ENCODE measurements around the gene FHIT. TPM values are rescaled to one million over a fixed set of nuclear protein-coding genes. Genes with fewer than 3 reads are reported as not detected.

Gene FHIT
- total and polyA plus RNA-seq, 7 donors: 0.98 to 10.4 (median 4.0) TPM

DNA sequence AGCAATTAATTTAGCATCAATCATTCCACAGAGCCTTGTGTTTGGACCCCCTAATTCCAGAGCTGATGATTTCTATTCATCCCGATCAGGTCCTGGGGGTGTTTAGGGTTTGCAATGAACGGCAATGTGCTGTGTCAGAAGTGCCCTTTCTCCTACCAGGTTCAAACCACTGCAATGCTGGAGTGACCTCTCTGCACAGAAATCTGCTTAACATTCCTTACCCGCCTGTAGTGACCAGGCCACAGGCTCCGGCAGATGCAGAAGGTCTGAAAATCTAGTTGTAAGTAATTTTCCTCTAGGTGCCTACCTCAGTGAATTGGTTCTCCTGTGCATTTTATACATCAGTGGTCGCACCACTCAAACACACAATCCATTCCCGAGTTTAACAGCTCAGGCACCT, 1476.1 kb downstream of the FHIT start:
- Histone ChIP-seq H3K4me3 (no peak overlapping the region), H3K27ac (no peak overlapping the region), H3K27me3 (ENCODE audit: insufficient read depth in 3 of 3, low read length in 2 of 3) (no peaks in the 10 kb centered on the region), H3K36me3 (ENCODE audit: insufficient read depth in 1 of 2, low read depth in 1 of 2) (no peaks in the 10 kb centered on the region), H3K4me1 (no peaks in the 10 kb centered on the region), H3K9me3 (no peaks in the 10 kb centered on the region)
- intact Hi-C loops (cut with DNase I): loop anchor here in 1 of 2 donors (1.0 kb wide), 1 partner anchor 18 kb away; no protein-coding TSS in a partner anchor
- ATAC-seq: no peak
- TF ChIP-seq, protein P1, sequence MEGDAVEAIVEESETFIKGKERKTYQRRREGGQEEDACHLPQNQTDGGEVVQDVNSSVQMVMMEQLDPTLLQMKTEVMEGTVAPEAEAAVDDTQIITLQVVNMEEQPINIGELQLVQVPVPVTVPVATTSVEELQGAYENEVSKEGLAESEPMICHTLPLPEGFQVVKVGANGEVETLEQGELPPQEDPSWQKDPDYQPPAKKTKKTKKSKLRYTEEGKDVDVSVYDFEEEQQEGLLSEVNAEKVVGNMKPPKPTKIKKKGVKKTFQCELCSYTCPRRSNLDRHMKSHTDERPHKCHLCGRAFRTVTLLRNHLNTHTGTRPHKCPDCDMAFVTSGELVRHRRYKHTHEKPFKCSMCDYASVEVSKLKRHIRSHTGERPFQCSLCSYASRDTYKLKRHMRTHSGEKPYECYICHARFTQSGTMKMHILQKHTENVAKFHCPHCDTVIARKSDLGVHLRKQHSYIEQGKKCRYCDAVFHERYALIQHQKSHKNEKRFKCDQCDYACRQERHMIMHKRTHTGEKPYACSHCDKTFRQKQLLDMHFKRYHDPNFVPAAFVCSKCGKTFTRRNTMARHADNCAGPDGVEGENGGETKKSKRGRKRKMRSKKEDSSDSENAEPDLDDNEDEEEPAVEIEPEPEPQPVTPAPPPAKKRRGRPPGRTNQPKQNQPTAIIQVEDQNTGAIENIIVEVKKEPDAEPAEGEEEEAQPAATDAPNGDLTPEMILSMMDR (IDR thresholded peaks at IDR 0.05): no peak
- no peak for DNase-seq
- WGBS, 3 donors: 89 to 96% (median 91%) methylated on average over 6 of the region's 6 CpGs

DNA sequence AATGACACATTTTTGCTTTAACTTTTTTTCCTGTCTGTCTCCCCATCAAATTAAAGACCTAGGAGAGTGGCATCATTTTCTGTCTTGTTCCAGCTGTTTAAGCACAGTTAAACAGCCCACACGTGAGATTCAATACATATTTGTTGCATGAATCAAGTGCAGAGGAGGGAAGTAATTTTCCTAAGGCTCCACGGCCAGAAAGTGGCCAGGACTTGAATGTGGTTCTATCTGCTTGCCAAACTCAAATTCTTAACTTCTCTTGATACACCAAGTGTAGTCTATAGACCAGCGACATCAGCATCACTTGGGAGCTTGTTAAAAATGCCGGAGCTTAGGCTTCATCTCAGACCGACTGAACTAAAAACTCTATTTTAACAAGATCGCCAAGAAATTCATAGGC, 1476.6 kb downstream of the FHIT start:
- WGBS, 3 donors: 48 to 51% (median 50%) methylated on average over 6 of the region's 6 CpGs
- H3K27ac ChIP-seq: no peak overlapping the region
- no peaks in the 10 kb centered on the region for H3K27me3 ChIP-seq (ENCODE audit: insufficient read depth in 3 of 3, low read length in 2 of 3)
- intact Hi-C loops (cut with DNase I): loop anchor here in 1 of 2 donors (1.0 kb wide), 1 partner anchor 17 kb away; no protein-coding TSS in a partner anchor
- DNase-seq: no peak
- H3K9me3 ChIP-seq: no peaks in the 10 kb centered on the region
- no peaks in the 10 kb centered on the region for H3K4me1 ChIP-seq
- TF ChIP-seq, protein P1 (IDR thresholded peaks at IDR 0.05): no peak
- H3K36me3 ChIP-seq (ENCODE audit: insufficient read depth in 1 of 2, low read depth in 1 of 2): no peaks in the 10 kb centered on the region
- H3K4me3 ChIP-seq: no peak overlapping the region
- no peak for ATAC-seq

DNA sequence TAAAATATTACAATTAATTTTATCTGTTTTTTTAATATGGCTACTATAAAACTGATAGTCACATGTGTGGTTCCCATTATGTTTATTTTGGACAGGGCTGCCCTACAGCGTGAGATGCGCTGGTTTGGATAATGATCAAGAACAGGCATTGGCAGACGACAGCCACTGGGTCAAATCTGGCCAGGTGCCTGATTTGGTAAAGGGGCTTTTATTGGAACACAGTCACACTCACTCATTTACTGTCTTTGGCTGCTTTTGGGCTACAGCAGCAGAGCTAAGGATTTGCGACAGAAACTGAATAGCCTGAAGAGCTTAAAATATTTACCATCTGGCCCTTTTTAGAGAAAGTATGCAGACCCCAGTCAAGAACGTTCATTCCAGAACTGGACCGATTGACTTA, 1477.3 kb downstream of the FHIT start:
- H3K36me3 ChIP-seq (ENCODE audit: insufficient read depth in 1 of 2, low read depth in 1 of 2): no peaks in the 10 kb centered on the region
- H3K27ac ChIP-seq: no peak overlapping the region
- ATAC-seq (no peak), DNase-seq (no peak)
- TF ChIP-seq, protein P1 (IDR thresholded peaks at IDR 0.05): no peak
- no peaks in the 10 kb centered on the region for H3K4me1 ChIP-seq
- 31 to 43% (median 36%) methylated on average over 6 of the region's 6 CpGs for WGBS, 3 donors
- no peaks in the 10 kb centered on the region for H3K9me3 ChIP-seq
- no peaks in the 10 kb centered on the region for H3K27me3 ChIP-seq (ENCODE audit: insufficient read depth in 3 of 3, low read length in 2 of 3)
- no peak overlapping the region for H3K4me3 ChIP-seq
- intact Hi-C loops (cut with DNase I): no loop called here

DNA sequence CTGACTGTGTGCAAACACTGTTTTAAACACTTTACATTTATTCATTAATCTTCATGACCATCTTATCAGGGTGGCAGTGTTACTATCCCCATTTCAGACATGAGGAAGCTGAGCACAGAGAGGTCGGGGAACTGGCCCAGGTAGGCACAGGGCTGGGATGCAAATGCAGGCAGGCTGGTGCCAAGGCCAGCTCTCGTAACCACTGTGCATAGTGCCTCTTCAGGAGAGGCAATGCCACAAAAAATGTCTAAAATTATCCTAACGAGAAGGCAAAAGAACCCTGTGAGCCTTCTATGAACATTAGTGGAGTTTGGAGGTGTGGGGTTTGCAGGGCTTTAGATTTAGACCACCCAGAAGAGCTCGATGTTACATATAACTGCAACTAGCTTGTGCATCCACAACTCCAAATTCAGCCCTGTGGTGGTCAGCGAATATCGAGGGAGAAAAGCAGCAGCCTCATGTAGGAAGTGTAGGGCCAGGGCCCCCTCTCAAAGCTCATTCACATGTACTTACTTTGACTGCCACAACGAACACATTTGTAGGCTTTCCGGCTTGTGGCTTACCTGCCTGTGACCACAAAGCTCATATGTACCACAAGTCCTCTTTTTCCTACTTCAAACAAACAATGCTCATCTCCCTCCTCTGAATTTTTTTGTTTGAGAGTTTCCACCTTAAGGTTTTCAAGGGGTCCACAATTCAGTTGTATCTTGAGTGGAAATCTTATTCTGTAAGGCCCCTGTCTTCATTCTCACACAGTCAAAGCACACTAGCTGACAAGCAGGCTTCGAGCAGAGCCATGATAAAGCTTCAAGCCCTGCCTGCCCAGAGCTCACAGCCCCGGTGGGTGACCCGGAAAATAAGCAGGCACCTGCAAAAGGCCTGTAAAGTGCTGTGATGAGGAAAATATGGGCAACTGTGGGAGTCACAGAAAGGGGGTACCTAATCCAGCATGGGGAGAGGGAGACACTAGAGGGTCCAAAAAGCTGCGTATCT, 1478.5 kb downstream of the FHIT start:
- Histone ChIP-seq H3K4me3 (no peak overlapping the region), H3K27me3 (ENCODE audit: insufficient read depth in 3 of 3, low read length in 2 of 3) (no peaks in the 10 kb centered on the region), H3K4me1 (no peaks in the 10 kb centered on the region), H3K27ac (no peak overlapping the region), H3K36me3 (ENCODE audit: insufficient read depth in 1 of 2, low read depth in 1 of 2) (no peaks in the 10 kb centered on the region), H3K9me3 (no peaks in the 10 kb centered on the region)
- ATAC-seq (no peak), DNase-seq (no peak)
- intact Hi-C loops (cut with DNase I): no loop called here
- 74 to 79% (median 77%) methylated on average over 12 of the region's 12 CpGs for WGBS, 3 donors
- TF ChIP-seq, protein P1 (IDR thresholded peaks at IDR 0.05): no peak

Data from psoas muscle (tissue), 8 donors.